D341Med (cell line): ENCODE data around the gene NRAS.
"Not testable (repeated sequence)": the region's sequence is repeated elsewhere in the genome, so short reads cannot be mapped to it uniquely, and the experiment has no call there.

Source experiments
- DNase-seq: peaks from one replicate; pipeline ENCODE4 v3.0.0; 2012; ENCODE audit warnings: low spot score

Gene NRAS

DNA sequence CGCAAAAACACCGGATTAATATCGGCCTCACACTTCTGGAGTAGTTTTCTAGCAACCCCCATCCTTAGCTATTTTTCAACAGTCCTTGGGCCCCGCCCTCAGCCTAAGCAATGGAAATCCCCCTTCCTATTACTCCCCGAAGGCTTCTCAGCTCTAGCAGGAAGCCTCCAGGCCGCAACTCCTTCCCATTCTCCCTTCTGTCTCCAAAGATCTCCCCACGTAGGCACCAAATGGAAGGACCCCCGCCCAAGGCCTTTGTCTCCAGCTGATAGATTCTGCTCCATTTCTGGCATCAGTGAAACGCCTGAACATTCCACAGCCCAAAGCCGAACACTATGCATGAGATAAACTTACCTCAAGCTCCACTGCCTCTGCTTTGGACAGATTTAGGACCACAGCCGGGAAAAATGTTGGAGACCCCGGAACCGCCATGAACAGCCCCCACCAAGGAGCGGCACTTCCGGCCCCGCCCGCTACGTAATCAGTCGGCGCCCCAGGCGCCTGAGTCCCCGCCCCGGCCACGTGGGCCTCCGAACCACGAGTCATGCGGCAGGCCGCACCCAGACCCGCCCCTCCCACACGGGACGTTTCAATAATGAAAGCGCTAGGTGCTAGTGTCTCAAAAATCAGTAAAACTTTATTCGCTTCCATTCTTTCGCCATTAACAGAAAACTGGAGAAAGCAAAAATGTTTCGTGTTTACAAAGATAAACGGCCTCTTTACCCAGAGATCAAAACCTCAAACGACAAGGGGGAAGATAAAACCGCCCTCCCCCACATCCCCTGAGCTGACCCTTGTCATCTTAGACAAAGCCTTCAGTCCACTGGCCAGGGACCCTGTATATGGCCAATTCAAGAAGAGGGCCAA is at the start of gene NRAS:
TSS of gene NRAS (minus strand) at position 468 of the 867 bp plus-strand sequence. CDS start 611 bp downstream, outside the sequence.
- DNase-seq = peak; percentile 96

DNA sequence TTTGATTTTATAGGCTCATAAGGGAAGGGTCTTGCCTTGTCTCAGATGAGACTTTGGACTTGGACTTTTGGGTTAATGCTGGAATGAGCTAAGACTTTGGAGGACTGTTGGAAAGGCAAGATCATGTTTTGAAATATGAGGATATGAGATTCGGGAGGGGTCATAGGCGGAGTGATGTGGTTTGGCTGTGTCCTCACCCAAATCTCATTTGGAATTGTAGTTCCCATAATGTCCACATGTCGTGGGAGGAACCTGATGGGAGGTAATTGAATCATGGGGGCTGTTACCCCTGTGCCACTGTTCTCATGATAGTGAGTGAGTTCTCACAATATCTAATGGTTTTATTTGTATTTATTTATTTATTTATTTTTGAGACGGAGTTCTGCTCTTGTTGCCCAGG is 48.1 kb upstream of the NRAS start:
- no peak for DNase-seq

DNA sequence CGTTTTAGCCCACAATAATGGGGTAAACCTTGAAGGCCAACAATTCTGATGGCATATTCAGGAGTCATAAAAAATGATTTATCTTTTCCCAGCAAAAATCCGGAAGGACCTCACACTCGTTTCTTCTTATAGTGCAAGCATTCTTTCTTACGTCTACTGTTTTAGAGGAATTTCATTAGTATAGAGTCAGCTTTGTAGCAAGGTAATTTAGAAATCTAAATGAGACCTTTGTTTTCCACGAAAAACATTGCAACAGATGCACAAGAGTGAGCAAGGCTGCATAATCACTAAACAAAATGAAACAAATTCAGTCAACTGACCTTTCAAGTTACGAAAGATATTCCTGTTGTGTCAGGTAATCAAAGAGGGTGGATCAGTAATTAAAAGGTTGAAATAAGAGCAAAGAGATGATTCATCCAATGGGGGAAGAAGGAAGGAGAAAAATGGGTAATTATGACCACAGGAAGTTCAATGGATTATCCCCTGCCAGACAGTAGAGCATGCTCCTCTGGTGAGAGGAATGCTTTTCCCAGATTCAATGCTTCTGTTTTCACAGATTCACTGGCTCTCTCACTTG is 41.8 kb upstream of the NRAS start:
- peak; percentile 23 for DNase-seq

- peak; percentile 92 for DNase-seq
These were observed 41.1 kb upstream of the NRAS start, which contains the start of gene CSDE1 for GRCh38 chr1:114757455-114758255. Gene CSDE1 (minus strand): TSS chr1:114757984. CDS start chr1:114739890, 18,094 bp downstream.

DNA sequence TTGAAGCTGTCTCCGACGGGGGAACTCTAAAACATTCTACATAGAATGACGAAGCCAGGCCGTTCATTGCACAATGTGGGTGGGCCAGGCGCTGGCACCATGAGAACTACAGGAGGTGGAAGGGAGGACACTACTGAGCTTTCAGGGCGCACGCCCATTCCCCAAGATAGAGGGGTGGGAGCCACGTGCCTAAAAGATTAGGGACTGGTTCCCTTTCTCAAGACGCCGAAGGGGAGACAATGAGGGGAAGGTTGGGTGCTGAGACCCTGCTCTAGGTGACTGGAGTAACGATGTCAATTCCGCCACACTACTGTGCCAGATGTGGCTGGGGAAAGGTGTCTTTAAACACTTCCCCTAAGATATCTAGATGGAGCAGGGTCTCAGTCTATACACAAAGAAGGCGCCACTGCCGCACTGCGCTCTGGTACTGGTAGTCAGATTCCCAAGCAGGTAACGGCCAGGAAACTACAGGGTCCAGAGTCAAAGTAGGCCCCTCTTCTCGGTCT is 40.4 kb upstream of the NRAS start:
- DNase-seq = no peak

DNA sequence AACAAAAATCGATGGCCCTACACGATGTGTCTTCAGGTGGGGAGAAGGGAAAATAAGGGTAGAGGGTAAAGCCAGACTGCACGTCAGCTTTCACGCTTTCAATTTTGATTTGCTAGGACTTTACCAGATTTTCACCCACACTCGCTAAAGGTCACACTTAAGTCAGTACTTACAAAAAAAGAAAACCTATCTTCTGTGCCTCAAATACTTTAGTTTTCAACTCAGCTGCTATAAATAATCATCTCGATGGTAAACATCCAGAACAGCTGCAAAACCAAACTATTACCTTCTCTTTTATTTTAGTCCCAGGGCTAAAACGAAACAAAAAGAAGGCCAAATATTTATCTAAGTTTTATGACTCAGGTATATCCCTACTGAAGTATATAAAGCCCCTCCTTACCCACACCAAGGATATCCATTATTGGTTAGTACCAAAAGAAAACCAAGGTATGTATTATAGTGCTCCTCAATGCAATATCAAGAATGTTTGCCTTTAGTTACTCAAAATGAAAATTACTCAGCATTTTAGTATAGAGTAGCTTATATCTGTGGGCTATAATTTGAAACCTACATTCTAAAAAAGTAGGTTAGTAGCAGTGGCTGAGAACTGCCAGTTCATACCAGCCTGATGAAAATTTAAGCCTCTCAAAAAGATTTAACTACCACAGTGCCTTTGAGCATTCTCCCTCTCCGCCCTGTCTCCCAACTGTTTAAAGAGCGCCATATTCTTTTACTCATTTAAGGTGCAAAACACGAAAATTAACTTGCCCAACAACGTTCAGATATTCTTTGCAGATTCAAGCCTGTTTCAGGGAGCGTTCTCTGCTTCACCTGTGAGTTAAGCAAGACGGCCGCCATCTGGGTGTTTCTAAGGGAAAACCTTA is 39.7 kb upstream of the NRAS start:
- no peak for DNase-seq

DNA sequence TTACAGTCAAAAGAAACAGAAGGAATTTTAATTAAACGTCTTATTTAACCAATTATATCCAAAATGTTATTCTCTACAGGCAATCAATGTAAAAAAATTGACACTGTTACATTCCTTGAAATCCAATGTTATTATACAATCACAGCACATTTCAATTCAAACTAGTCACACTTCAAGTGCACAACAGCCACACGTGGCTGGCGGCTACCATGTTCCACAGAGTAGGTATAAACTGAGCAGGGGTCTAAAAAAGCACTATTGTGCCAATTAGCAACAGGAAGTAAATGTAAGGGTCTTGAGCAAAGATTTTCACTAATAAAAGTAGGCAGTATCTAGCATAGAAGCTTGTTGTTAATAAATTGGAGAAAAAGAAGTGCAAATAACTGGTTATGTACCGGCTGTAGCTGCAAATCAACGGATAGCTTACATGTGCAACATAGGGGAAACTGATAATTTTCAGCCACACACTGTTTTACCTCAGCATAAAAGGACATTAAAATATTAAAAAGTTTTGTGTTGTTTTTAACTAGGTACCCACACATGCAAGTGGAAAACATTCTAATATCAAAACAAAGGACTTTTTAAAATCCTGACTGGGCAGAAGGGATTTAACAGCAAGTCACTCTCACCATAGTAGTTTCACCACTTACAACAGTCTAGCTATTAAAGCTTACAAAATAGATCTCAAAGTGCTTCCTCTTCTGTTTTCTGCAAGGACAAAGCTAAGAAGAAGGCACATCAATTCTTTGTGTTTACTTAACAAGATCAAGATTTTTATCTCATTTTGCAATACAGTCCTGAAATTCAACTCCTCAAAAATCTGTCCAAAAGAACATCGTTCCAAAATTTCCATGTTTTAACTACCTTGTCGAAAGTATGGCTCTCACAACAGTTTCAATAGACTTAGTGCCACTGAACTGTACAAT is 38.7 kb upstream of the NRAS start:
- no peak for DNase-seq

GRCh38 chr1:114753702-114754101 is 37.1 kb upstream of the NRAS start:
- not testable (repeated sequence) for DNase-seq

DNA sequence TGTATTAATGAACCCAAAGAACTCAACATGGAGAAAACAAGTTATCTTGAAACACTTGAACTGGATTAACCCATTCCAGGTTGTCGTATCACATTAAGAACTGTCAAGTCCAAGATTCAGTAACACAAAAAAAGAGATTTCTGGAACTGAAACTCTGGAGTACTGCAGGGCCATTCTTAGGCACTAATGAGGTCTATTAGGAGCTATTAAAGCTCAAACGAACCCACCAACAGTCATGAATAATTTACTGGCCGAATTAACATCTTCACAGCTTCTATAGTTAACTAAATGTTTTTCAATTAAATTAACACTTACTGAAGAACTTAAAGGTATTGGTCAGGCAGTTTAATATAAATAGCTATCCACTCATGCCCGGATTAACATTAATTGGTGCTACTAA is 36.6 kb upstream of the NRAS start:
- no peak for DNase-seq

- no peak for DNase-seq
These were observed 34.2 kb upstream of the NRAS start for GRCh38 chr1:114750780-114751179.

- DNase-seq = no peak
These were observed 33.3 kb upstream of the NRAS start for GRCh38 chr1:114749835-114750234.

DNA sequence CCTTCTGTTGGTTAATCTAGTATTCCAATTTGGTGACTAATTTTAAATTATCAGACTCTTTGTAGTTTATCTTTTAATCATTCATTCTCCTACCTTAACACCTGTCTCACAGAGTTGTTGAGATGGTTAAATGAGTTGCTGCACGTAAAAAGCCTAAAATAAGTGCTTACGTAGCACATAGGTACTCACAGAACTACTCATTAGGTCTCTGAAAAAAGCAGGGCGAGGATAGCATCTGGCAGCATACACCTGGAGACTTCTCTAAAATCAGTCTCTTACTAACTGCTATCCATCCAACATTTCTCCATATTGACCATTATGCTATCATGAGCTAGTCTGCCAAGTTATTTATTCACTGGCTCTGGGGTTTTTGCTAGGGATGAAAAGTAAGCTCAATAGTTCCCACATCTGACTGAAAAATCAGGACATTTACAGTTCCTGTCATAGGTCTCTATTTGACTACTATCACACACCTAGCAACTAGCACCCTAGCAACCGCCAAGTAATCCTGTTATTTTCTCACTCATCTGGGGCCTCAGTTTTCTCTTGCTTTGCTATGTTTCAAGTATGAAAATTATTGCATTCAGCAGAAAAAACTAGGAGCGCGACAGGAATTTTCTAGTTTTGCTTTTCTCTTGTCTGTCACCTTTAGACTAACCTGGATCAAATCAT is 30.0 kb upstream of the NRAS start:
- no peak for DNase-seq

- DNase-seq = no peak
These were observed 28.7 kb upstream of the NRAS start for GRCh38 chr1:114745291-114745690.

- DNase-seq = no peak
These were observed 25.6 kb upstream of the NRAS start for GRCh38 chr1:114741963-114742746.

DNA sequence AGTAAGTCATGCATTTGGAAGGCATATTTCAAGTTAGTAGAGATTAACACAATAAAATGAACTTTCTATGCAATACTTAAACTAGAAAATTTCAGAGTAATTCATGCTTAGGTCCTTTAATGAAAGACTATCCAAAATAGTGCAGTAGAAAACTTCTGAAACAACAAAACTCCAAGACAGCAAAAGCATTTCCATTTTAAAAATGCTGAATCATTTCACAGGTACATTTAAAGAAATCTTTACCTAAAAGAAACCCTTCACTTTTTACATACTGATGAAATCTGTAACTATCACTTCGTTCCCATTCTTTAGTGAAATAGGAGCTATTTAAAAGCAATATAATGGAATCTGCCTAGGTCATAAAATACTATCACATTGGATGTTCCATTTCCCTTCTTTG is 23.8 kb upstream of the NRAS start:
- no peak for DNase-seq

DNA sequence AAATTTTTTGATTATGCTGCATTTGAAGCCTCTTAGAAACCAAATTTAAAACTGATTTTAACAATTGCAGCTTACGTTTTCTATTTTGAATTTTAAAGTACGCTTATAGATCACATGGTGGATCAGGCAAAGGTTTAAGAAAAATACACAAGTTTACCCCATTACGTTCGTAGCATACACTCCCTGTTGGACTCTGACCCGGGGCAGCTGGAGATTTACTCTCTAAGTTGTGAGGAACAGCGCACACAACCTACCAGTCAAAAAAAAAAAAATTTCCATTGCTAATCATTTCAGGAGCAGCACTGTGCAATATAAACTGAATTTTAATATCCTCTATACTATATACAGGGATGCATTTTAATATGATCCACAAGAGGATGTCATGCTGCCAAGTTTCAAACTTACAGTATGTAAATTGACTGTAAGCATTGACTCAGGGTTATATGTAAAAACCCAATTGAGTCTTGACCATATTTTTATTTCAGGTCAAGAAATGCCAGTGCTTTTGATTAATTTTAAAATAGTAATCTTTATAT is 20.8 kb upstream of the NRAS start:
- no peak for DNase-seq

- DNase-seq = no peak
These were observed 18.9 kb upstream of the NRAS start for GRCh38 chr1:114735479-114735878.

- no peak for DNase-seq
These were observed 13.2 kb upstream of the NRAS start for GRCh38 chr1:114729782-114730181.

DNA sequence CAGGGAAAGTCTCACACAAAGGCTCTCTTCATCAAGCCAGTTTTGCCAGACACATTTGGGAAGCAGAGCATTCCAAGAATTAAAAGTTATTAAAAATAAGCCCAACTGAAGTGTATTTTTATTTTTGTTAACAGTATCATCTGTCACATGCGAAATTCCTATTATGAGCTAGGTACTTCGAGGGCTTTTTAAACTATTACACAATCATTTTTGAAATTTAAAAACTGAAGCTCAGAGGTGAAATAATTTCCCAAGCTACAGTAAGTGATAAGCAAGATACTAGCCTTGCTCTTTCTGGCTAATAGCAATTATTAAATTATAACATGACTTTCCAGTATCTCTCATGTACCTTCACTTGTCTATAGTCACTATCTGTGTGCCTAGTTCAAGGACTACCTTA is 12.0 kb upstream of the NRAS start:
- DNase-seq = no peak
